Esophagus muscularis mucosa (tissue), 4 donors: ENCODE data around the gene CHFR.

Experiments used
- EP300 ChIP-seq: sonication (generic); formaldehyde crosslinking; IDR thresholded peaks from one replicate; pipeline ENCODE4 v1.6.1; 2017; ENCODE audit warnings: antibody characterized with exemption
- POLR2A ChIP-seq: fragments of 450-650 bp; IDR thresholded peaks from one replicate; pipeline ENCODE4 v1.6.1; 2017; ENCODE audit warnings: antibody characterized with exemption, moderate library complexity, mild to moderate bottlenecking, low read depth
- POLR2AphosphoS5 ChIP-seq, 2 donors: sonication (generic); formaldehyde crosslinking; IDR thresholded peaks; one replicate each; pipeline ENCODE4 v1.6.1; 2017; ENCODE audit warnings: antibody characterized with exemption in 2 of 2
- TF ChIP-seq, protein P1 (sequence below), 3 experiments: fragments of 200-600 bp in 2 of 3; fragments of 450-650 bp in 1 of 3; sonication (generic) in 2 of 3; IDR thresholded peaks; one replicate each; pipeline ENCODE4 v1.5.1; 2017 to 2019; ENCODE audit warnings: antibody characterized with exemption in 3 of 3, mild to moderate bottlenecking in 2 of 3, moderate library complexity in 1 of 3

DNA sequence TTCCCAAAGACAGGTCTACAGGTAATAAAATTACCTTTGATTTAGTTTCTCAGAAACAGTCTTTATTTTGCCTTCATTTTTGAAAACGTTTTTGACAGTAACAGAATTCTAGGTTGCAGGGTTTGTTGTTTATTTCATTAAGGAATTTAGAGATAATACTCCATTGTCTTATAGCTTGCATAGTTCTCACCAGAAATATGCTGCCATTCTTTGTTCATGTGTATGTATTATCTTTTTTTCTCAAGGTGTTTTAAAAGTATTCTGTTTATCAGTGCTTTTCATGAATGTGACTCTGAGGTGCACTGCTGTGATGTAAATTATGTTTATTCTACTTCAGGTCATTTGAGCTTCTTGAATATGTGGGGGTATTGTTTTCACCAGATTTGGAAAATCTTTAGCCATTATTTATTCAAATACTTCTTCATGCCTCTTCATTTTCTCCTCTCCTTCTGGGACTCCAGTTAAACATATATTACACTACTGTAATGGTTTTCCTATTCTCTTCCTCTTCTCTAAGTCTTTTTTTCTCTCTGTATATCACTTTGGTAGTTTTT is 36.0 kb upstream of the CHFR start:
- TF ChIP-seq EP300 (no peak), POLR2A (no peak), POLR2AphosphoS5 (IDR thresholded peaks at IDR 0.05) (no peak)
- TF ChIP-seq, protein P1, sequence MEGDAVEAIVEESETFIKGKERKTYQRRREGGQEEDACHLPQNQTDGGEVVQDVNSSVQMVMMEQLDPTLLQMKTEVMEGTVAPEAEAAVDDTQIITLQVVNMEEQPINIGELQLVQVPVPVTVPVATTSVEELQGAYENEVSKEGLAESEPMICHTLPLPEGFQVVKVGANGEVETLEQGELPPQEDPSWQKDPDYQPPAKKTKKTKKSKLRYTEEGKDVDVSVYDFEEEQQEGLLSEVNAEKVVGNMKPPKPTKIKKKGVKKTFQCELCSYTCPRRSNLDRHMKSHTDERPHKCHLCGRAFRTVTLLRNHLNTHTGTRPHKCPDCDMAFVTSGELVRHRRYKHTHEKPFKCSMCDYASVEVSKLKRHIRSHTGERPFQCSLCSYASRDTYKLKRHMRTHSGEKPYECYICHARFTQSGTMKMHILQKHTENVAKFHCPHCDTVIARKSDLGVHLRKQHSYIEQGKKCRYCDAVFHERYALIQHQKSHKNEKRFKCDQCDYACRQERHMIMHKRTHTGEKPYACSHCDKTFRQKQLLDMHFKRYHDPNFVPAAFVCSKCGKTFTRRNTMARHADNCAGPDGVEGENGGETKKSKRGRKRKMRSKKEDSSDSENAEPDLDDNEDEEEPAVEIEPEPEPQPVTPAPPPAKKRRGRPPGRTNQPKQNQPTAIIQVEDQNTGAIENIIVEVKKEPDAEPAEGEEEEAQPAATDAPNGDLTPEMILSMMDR (IDR thresholded peaks at IDR 0.05): no peak
